KMS-11 (cell line): ENCODE measurements around the gene SAMD8.
A peak's percentile ranks its signal among the peaks of the same experiment; 100 is the strongest.

Experiments used
- H2AFZ ChIP-seq: fragments of 200-600 bp; sonication (generic); 2 replicates; pipeline ENCODE4 v1.6.1; 2016; ENCODE audit warnings: antibody characterized with exemption, mixed run types, low read depth
- H3K27ac ChIP-seq: fragments of 200-600 bp; sonication (generic); 2 replicates; pipeline ENCODE4 v1.6.1; 2016; ENCODE audit warnings: mild to moderate bottlenecking, mixed run types
- H3K27me3 ChIP-seq: fragments of 200-600 bp; sonication (generic); 2 replicates; pipeline ENCODE4 v1.6.1; 2017; ENCODE audit warnings: mild to moderate bottlenecking, low read depth, mixed run types, moderate library complexity; ENCODE audit not compliant: insufficient read depth
- H3K36me3 ChIP-seq: fragments of 200-600 bp; sonication (generic); 2 replicates; pipeline ENCODE4 v1.6.1; 2017; ENCODE audit warnings: mild to moderate bottlenecking, mixed run types; ENCODE audit not compliant: insufficient read depth
- H3K4me1 ChIP-seq: fragments of 200-600 bp; sonication (generic); 2 replicates; pipeline ENCODE4 v1.6.1; 2016; ENCODE audit warnings: mild to moderate bottlenecking, low read depth, mixed run types; ENCODE audit not compliant: poor library complexity, severe bottlenecking
- H3K4me2 ChIP-seq: fragments of 200-600 bp; sonication (generic); 2 replicates; pipeline ENCODE4 v1.7.0; 2016; ENCODE audit warnings: mild to moderate bottlenecking, mixed run types
- H3K4me3 ChIP-seq: fragments of 200-600 bp; sonication (generic); IDR thresholded peaks from 2 replicates; pipeline ENCODE4 v1.6.1; 2017; ENCODE audit warnings: low read depth, low read length, mixed read lengths; ENCODE audit not compliant: insufficient read depth
- H3K79me2 ChIP-seq: fragments of 200-600 bp; sonication (generic); 2 replicates; pipeline ENCODE4 v1.6.1; 2016; ENCODE audit warnings: low read depth, mixed run types; ENCODE audit not compliant: insufficient read depth
- H3K9ac ChIP-seq: fragments of 200-600 bp; sonication (generic); 2 replicates; pipeline ENCODE4 v1.6.1; 2016; ENCODE audit warnings: mild to moderate bottlenecking, mixed run types
- H4K20me1 ChIP-seq: fragments of 200-600 bp; sonication (generic); 2 replicates; pipeline ENCODE4 v1.6.1; 2016; ENCODE audit warnings: mild to moderate bottlenecking, mixed run types; ENCODE audit not compliant: insufficient read depth
- TF ChIP-seq, protein P1 (sequence below): fragments of 200-600 bp; sonication (generic); conservative IDR thresholded peaks from 2 replicates; pipeline ENCODE4 v1.6.1; 2017; ENCODE audit warnings: low read depth, mild to moderate bottlenecking, antibody characterized with exemption, low read length, moderate library complexity, mixed read lengths

Gene SAMD8

DNA sequence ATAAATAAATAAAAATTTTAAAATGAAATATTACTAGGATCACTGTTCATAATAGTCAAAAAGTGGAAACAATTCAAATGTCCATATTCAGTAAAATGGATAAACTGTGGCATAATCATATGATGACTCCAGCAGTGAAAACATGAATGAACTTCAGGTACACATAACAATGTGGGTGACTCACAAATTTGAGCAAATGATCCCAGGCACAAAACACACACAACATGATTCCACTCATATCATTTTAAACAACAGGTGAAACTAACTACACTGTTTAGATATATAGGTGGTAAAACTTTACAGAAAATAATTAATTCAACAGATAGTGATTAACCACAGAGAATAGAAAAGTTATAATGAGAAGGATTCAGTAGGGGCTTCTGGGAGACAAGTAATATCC lies 14.7 kb upstream of the SAMD8 start:
- TF ChIP-seq, protein P1, sequence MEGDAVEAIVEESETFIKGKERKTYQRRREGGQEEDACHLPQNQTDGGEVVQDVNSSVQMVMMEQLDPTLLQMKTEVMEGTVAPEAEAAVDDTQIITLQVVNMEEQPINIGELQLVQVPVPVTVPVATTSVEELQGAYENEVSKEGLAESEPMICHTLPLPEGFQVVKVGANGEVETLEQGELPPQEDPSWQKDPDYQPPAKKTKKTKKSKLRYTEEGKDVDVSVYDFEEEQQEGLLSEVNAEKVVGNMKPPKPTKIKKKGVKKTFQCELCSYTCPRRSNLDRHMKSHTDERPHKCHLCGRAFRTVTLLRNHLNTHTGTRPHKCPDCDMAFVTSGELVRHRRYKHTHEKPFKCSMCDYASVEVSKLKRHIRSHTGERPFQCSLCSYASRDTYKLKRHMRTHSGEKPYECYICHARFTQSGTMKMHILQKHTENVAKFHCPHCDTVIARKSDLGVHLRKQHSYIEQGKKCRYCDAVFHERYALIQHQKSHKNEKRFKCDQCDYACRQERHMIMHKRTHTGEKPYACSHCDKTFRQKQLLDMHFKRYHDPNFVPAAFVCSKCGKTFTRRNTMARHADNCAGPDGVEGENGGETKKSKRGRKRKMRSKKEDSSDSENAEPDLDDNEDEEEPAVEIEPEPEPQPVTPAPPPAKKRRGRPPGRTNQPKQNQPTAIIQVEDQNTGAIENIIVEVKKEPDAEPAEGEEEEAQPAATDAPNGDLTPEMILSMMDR = no peak
- H3K36me3 ChIP-seq = no peaks in the 10 kb centered on the region

DNA sequence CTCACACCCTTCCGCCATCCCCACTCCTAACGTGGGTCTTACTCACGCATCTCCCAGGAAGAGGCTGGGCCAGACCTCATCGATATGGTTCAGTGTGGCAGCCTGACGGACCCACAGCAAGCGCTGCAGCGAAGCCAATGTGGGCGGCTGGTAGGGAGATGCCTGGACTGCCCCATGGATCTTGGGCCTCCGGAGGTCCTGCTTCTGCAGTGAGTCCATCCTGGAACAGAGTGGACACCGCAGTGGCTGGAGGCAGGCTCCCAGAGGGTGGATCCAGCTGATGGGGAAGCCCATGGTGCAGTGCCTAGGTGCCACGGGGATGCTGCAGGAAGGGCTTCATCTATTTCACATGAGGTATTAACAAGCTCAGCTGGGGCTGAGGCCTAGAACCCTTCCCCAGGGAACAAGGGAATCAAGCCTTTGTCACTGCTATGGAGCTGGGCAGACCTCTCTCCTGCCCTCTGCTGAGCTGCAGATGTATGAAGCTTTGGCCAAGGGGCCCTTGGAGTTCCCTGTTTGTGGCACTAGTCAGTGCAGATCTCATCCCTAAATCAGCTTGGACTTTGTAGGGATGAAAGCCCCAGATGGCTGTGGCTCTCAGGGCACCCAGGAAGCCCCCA lies 13.7 kb upstream of the SAMD8 start:
- Histone ChIP-seq H3K27ac (no peak overlapping the region), H4K20me1 (no peaks in the 10 kb centered on the region), H3K27me3 (no peaks in the 10 kb centered on the region), H2AFZ (no peak overlapping the region), H3K4me2 (no peak overlapping the region), H3K4me1 (no peaks in the 10 kb centered on the region), H3K4me3 (no peak overlapping the region), H3K36me3 (no peaks in the 10 kb centered on the region), H3K79me2 (no peaks in the 10 kb centered on the region), H3K9ac (no peak overlapping the region)
- TF ChIP-seq, protein P1 = no peak

More for the DNA sequence above, 14.7 kb upstream of the SAMD8 start:
- no peak overlapping the region for H2AFZ ChIP-seq
- no peaks in the 10 kb centered on the region for H4K20me1 ChIP-seq
- H3K79me2 ChIP-seq = no peaks in the 10 kb centered on the region
- no peak overlapping the region for H3K27ac ChIP-seq
- H3K4me3 ChIP-seq = no peak overlapping the region
- H3K9ac ChIP-seq = no peak overlapping the region
- H3K27me3 ChIP-seq = no peaks in the 10 kb centered on the region
- no peak overlapping the region for H3K4me2 ChIP-seq
- H3K4me1 ChIP-seq = no peaks in the 10 kb centered on the region

DNA sequence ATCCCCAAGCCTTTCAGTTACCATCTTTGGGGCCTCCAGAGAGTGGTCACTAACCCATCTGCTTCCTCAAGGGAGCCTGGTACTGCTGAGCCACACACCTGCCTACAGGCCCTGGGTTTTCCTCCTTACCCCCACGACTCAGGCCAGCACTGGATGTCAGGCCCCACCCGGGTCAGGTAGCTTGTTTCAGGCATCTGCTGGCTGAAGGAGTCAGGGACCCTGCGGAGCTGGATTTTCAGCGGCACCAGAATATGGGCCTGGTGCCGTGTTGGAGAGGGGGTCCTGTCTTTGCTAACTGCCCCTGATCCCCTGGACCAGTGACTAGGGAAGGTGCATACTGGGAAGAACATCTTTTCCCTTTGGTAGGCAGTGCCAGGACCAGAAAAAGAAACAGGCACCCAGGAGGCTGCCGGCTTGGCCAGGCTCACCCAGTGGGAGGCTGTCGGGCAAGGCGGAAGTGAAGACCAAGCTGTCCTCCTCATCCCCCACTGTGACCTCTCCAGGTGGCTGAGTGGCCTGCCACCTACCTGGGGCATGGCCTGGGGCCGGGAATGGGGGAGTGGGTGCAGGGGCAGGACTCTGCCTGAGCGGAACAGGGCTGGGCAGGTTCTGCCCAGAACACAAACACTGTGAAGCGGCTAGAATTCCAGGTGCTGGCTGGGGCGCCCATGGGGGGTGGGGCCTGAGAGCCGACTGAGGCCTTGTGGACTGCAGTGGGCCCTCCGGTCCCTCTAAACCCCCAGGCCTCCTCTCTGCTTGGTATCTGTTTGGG lies 12.4 kb upstream of the SAMD8 start:
- TF ChIP-seq, protein P1 = no peak
- no peaks in the 10 kb centered on the region for H3K27me3 ChIP-seq
- H3K4me1 ChIP-seq = no peaks in the 10 kb centered on the region
- H4K20me1 ChIP-seq = no peaks in the 10 kb centered on the region
- no peaks in the 10 kb centered on the region for H3K79me2 ChIP-seq
- no peak overlapping the region for H3K27ac ChIP-seq
- H2AFZ ChIP-seq = no peak overlapping the region
- H3K4me2 ChIP-seq = no peak overlapping the region
- no peaks in the 10 kb centered on the region for H3K36me3 ChIP-seq
- H3K9ac ChIP-seq = no peak overlapping the region
- no peak overlapping the region for H3K4me3 ChIP-seq

DNA sequence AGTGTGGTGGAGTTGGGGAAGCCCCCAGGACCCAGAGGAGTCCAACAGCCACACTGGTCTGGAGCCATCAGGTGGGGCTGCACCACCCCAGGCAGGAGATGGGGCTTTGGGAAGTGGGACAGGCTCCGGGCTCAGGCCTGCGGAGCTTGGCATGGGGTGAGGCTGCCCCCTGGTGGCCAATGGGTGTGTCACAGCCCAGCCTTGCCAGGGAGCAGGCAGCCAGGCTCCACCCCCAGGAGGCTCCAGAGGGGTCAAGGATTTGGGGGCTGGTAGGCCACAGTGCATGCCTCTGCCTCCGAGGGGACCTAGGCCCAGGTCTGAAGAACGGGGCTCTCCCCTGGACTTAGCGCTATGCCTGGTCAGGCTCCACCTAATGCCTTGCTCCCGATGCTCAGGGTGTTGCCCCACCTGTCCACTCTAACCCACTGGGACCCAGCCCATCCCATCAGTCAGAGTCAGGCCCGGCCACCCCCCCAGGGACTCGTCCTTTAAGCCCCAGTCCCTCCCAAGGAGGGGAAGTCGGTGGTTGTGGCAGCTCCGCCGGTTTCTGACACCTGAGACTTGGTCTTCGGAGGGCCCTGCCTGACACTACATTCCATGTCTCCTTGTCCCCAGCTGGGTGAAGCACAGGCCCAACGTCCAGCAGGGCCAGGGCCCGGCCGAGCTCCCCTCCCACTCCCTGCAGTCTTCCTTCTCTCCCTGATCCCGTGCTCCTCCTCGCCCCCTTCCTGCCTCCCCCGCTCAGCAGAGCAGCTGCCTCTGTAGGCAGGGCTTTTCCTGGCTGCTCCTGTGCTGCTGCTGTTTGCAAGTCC lies 11.3 kb upstream of the SAMD8 start:
- H3K27me3 ChIP-seq = no peaks in the 10 kb centered on the region
- H2AFZ ChIP-seq = no peak overlapping the region
- TF ChIP-seq, protein P1 = peak; percentile 91
- H3K4me2 ChIP-seq = no peak overlapping the region
- no peak overlapping the region for H3K9ac ChIP-seq
- no peak overlapping the region for H3K4me3 ChIP-seq
- no peaks in the 10 kb centered on the region for H3K79me2 ChIP-seq
- no peaks in the 10 kb centered on the region for H4K20me1 ChIP-seq
- H3K36me3 ChIP-seq = no peaks in the 10 kb centered on the region
- no peaks in the 10 kb centered on the region for H3K4me1 ChIP-seq
- no peak overlapping the region for H3K27ac ChIP-seq
